Neuronal stem cell (in vitro differentiated cells): ENCODE results near the gene RSPH1.

Experiments used
- DNase-seq: peaks from one replicate; pipeline ENCODE4 v3.0.0-alpha.2; 2013; ENCODE audit warnings: low spot score
- H2AFZ ChIP-seq: one replicate; pipeline ENCODE4 v1.6.1; 2013; ENCODE audit warnings: mild to moderate bottlenecking, low read length, inconsistent platforms
- H2AK5ac ChIP-seq: 2 replicates; pipeline ENCODE4 v1.6.1; 2013; ENCODE audit warnings: low read depth, mild to moderate bottlenecking, inconsistent platforms, low read length, moderate library complexity, mixed read lengths
- H2BK120ac ChIP-seq: 2 replicates; pipeline ENCODE4 v1.6.1; 2013; ENCODE audit warnings: low read depth, mild to moderate bottlenecking, inconsistent platforms, low read length, moderate library complexity, mixed read lengths
- H2BK12ac ChIP-seq: one replicate; pipeline ENCODE4 v1.6.1; 2013; ENCODE audit warnings: low read length, inconsistent platforms
- H2BK15ac ChIP-seq: 2 replicates; pipeline ENCODE4 v1.6.1; 2013; ENCODE audit warnings: mild to moderate bottlenecking, low read length, inconsistent platforms, mixed read lengths
- H2BK5ac ChIP-seq: one replicate; pipeline ENCODE4 v1.6.1; 2013; ENCODE audit warnings: inconsistent platforms, mild to moderate bottlenecking, low read length, moderate library complexity
- H3K14ac ChIP-seq: one replicate; pipeline ENCODE4 v1.6.1; 2013; ENCODE audit warnings: low read length, inconsistent platforms
- H3K18ac ChIP-seq: 2 replicates; pipeline ENCODE4 v1.6.1; 2013; ENCODE audit warnings: low read length, inconsistent platforms
- H3K23ac ChIP-seq: 2 replicates; pipeline ENCODE4 v1.6.1; 2013; ENCODE audit warnings: low read depth, mild to moderate bottlenecking, mixed read lengths, low read length, inconsistent platforms; ENCODE audit not compliant: poor library complexity
- H3K27ac ChIP-seq: replicated peaks from 3 replicates; pipeline ENCODE4 v1.5.1; 2013; ENCODE audit warnings: low read length, inconsistent platforms
- H3K27me3 ChIP-seq, 3 experiments: 2 replicates each; pipeline ENCODE4 v1.6.1; 2013; ENCODE audit warnings: low read length in 3 of 3, mild to moderate bottlenecking in 2 of 3, inconsistent platforms in 1 of 3, low read depth in 1 of 3, mixed read lengths in 1 of 3, moderate library complexity in 1 of 3; ENCODE audit not compliant: control insufficient read depth in 3 of 3, insufficient read depth in 3 of 3
- H3K36me3 ChIP-seq, 2 donors: replicated peaks in 1 of 2; 2 replicates each; pipeline ENCODE4 v1.6.1; 2013; ENCODE audit warnings: low read length in 2 of 2; ENCODE audit not compliant: control insufficient read depth in 2 of 2, insufficient read depth in 2 of 2
- H3K4ac ChIP-seq: 2 replicates; pipeline ENCODE4 v1.6.1; 2013; ENCODE audit warnings: inconsistent platforms, mild to moderate bottlenecking, low read length, moderate library complexity
- H3K4me1 ChIP-seq, 2 donors: 1 replicate in 1 of 2; 2 replicates in 1 of 2; pipeline ENCODE4 v1.6.1; 2013; ENCODE audit warnings: low read length in 2 of 2, low read depth in 1 of 2; ENCODE audit not compliant: control insufficient read depth in 2 of 2, insufficient read depth in 1 of 2
- H3K4me2 ChIP-seq: one replicate; pipeline ENCODE4 v1.6.1; 2013; ENCODE audit warnings: mild to moderate bottlenecking, low read length, inconsistent platforms; ENCODE audit not compliant: insufficient read depth, poor library complexity, severe bottlenecking
- H3K4me3 ChIP-seq, 2 donors: 2 replicates each; pipeline ENCODE4 v1.5.1; 2013; ENCODE audit warnings: low read length in 2 of 2, mild to moderate bottlenecking in 2 of 2, inconsistent platforms in 1 of 2, moderate library complexity in 1 of 2
- H3K79me1 ChIP-seq: one replicate; pipeline ENCODE4 v1.6.1; 2013; ENCODE audit warnings: low read depth, mild to moderate bottlenecking, inconsistent platforms, low read length, moderate library complexity
- H3K9ac ChIP-seq: one replicate; pipeline ENCODE4 v1.6.1; 2013; ENCODE audit warnings: mild to moderate bottlenecking, low read depth, low read length, inconsistent platforms; ENCODE audit not compliant: poor library complexity
- H3K9me3 ChIP-seq, 2 donors: replicated peaks in 1 of 2; 2 replicates each; pipeline versions ENCODE3 to v1.6.1; 2013; ENCODE audit warnings: low read length in 2 of 2, mild to moderate bottlenecking in 2 of 2, inconsistent platforms in 1 of 2, low read depth in 1 of 2, mixed read lengths in 1 of 2, moderate library complexity in 1 of 2; ENCODE audit not compliant: control insufficient read depth in 2 of 2, insufficient read depth in 1 of 2
- H4K8ac ChIP-seq: one replicate; pipeline ENCODE4 v1.6.1; 2013; ENCODE audit warnings: low read depth, mild to moderate bottlenecking, inconsistent platforms, low read length, moderate library complexity
- H4K91ac ChIP-seq: one replicate; pipeline ENCODE4 v1.6.1; 2013; ENCODE audit warnings: low read length, low read depth, mild to moderate bottlenecking, inconsistent platforms; ENCODE audit not compliant: poor library complexity
- WGBS, 2 donors: extraction: QIAGEN DNeasy Blood & Tissue Kit; methylation state at CpG; one replicate each; pipeline ENCODE4 v1.1.7; 2013; ENCODE audit warnings: missing lambda C conversion rate in 2 of 2, mixed read lengths in 1 of 2; ENCODE audit not compliant: insufficient read length in 2 of 2, insufficient replicate concordance in 1 of 2; ENCODE audit errors: extremely low coverage in 2 of 2; 5-methylcytosine and 5-hydroxymethylcytosine counted together

RSPH1 gene

DNA sequence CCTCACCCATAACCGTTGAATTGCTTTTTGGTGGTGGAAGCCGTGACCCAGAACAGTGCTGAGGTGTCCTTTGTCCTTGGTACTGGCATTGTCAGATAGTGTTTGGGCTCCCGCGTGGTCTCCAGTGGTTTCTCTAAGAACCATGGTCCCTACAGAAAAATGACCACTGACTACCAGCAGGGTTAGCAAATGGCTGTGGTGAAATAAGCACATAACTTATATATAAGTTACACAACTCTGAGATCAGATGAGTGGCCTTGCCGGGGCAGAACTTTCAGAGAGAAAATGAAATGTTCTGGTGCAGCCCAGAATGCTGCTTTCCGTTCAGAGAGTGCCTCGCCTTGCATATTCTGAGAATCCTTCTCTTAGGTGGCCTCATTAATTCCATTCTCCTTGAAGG lies 22.6 kb upstream of the RSPH1 start:
- no CpG with 5 or more reads among the region's 7 CpGs for WGBS, 2 donors
- no peak overlapping the region for H3K4me3 ChIP-seq
- no peaks in the 10 kb centered on the region for H3K79me1 ChIP-seq
- no peak overlapping the region for H3K18ac ChIP-seq
- H4K8ac ChIP-seq: no peak overlapping the region
- H3K9me3 ChIP-seq: no peaks in the 10 kb centered on the region
- no peak overlapping the region for H3K23ac ChIP-seq
- H3K4me2 ChIP-seq: no peak overlapping the region
- H3K27ac ChIP-seq: no peak overlapping the region
- H3K27me3 ChIP-seq: peaks cover 0 to 73% (median 6%) of the 10 kb centered on the region in 3 experiments
- H2BK15ac ChIP-seq: no peak overlapping the region
- no peak overlapping the region for H2AK5ac ChIP-seq
- H3K4ac ChIP-seq: no peak overlapping the region
- peaks cover 8 to 10% of the 10 kb centered on the region in 2 donors for H3K4me1 ChIP-seq
- H4K91ac ChIP-seq: no peak overlapping the region
- no peak overlapping the region for H2BK120ac ChIP-seq
- H3K36me3 ChIP-seq: no peaks in the 10 kb centered on the region
- H2AFZ ChIP-seq: no peak overlapping the region
- H2BK5ac ChIP-seq: no peak overlapping the region
- DNase-seq: no peak
- H3K9ac ChIP-seq: no peak overlapping the region
- H2BK12ac ChIP-seq: no peak overlapping the region
- H3K14ac ChIP-seq: no peak overlapping the region

GRCh38 chr21:42518215-42518614 lies 22.2 kb upstream of the RSPH1 start:
- H3K79me1 ChIP-seq: no peaks in the 10 kb centered on the region
- no peaks in the 10 kb centered on the region for H3K36me3 ChIP-seq
- H3K27me3 ChIP-seq: peaks cover 0 to 71% (median 6%) of the 10 kb centered on the region in 3 experiments
- H2BK120ac ChIP-seq: no peak overlapping the region
- no peak overlapping the region for H3K14ac ChIP-seq
- H4K91ac ChIP-seq: no peak overlapping the region
- no CpG with 5 or more reads among the region's 11 CpGs for WGBS, 2 donors
- no peak overlapping the region for H3K4me2 ChIP-seq
- no peak overlapping the region for H3K18ac ChIP-seq
- H3K23ac ChIP-seq: no peak overlapping the region
- H3K9me3 ChIP-seq: no peaks in the 10 kb centered on the region
- H2AFZ ChIP-seq: no peak overlapping the region
- no peak overlapping the region for H2AK5ac ChIP-seq
- no peak overlapping the region for H4K8ac ChIP-seq
- no peak overlapping the region for H3K4ac ChIP-seq
- no peak for DNase-seq
- H2BK12ac ChIP-seq: no peak overlapping the region
- no peak overlapping the region for H3K4me3 ChIP-seq
- no peak overlapping the region for H2BK15ac ChIP-seq
- no peak overlapping the region for H3K9ac ChIP-seq
- H3K4me1 ChIP-seq: peaks cover 4 to 10% of the 10 kb centered on the region in 2 donors
- no peak overlapping the region for H3K27ac ChIP-seq
- H2BK5ac ChIP-seq: no peak overlapping the region

GRCh38 chr21:42515708-42516502 lies 19.9 kb upstream of the RSPH1 start:
- DNase-seq: no peak
- H2BK15ac ChIP-seq: no peak overlapping the region

GRCh38 chr21:42514883-42515228 lies 18.8 kb upstream of the RSPH1 start:
- Histone ChIP-seq H3K27ac (no peak overlapping the region), H3K4me1 (peaks cover 10% of the 10 kb centered on the region in 2 donors), H3K27me3 (peaks cover 0 to 82% (median 13%) of the 10 kb centered on the region in 3 experiments), H4K8ac (no peak overlapping the region), H3K9ac (no peak overlapping the region), H3K36me3 (no peaks in the 10 kb centered on the region), H2BK12ac (no peak overlapping the region), H2BK120ac (no peak overlapping the region), H3K23ac (no peak overlapping the region), H2AK5ac (no peak overlapping the region), H3K79me1 (no peaks in the 10 kb centered on the region), H2BK15ac (peak overlapping the region; percentile 30), H3K4ac (no peak overlapping the region), H2AFZ (peak overlapping the region; percentile 86), H3K9me3 (no peaks in the 10 kb centered on the region), H3K4me2 (peak overlapping the region; percentile 92), H2BK5ac (no peak overlapping the region), H3K18ac (no peak overlapping the region), H3K4me3 (no peak overlapping the region), H4K91ac (no peak overlapping the region), H3K14ac (no peak overlapping the region)
- no peak for DNase-seq
- WGBS, 2 donors: no CpG with 5 or more reads among the region's 5 CpGs

More at GRCh38 chr21:42515708-42516502, 19.9 kb upstream of the RSPH1 start:
- Histone ChIP-seq H3K4ac (no peak overlapping the region), H2AFZ (no peak overlapping the region), H3K9me3 (no peaks in the 10 kb centered on the region), H2BK120ac (no peak overlapping the region), H3K14ac (no peak overlapping the region), H4K91ac (no peak overlapping the region), H3K18ac (no peak overlapping the region), H2AK5ac (no peak overlapping the region), H3K23ac (no peak overlapping the region), H3K27ac (no peak overlapping the region), H3K4me1 (peaks cover 10% of the 10 kb centered on the region in 2 donors), H3K79me1 (no peaks in the 10 kb centered on the region), H4K8ac (no peak overlapping the region), H3K27me3 (peaks cover 0 to 80% (median 13%) of the 10 kb centered on the region in 3 experiments), H2BK12ac (no peak overlapping the region), H3K36me3 (no peaks in the 10 kb centered on the region), H3K9ac (no peak overlapping the region), H2BK5ac (no peak overlapping the region), H3K4me2 (no peak overlapping the region), H3K4me3 (no peak overlapping the region)
- WGBS, 2 donors: no CpG with 5 or more reads among the region's 12 CpGs
